Left renal pelvis (tissue), 4 donors: Measurements from ENCODE around the gene SP8. TPM values are rescaled to one million over a fixed set of nuclear protein-coding genes. Genes with fewer than 3 reads are reported as not detected.
"Not testable (repeated sequence)": the region's sequence is repeated elsewhere in the genome, so short reads cannot be mapped to it uniquely, and the experiment has no call there.

Experiments
- DNase-seq, 4 donors: peaks; one replicate each; pipeline ENCODE4 v3.0.0-alpha.2; 2013; ENCODE audit warnings: low read depth in 4 of 4, low spot score in 3 of 4
- polyA plus RNA-seq, 4 donors: library from polyadenylated mRNA; unstranded; fragments of 120-200 nt; gene quantifications; one replicate each; pipeline ENCODE4 v1.2.1, GENCODE V29; 2013; ENCODE audit not compliant: insufficient read length in 4 of 4

SP8 gene
- not detected for polyA plus RNA-seq

GRCh38 chr7:20786779-20787659 lies at the start of gene SP8:
Gene SP8, minus strand, starts transcription at chr7:20786886. Its CDS starts 88 bp downstream, at chr7:20786798.
- DNase-seq: no peak

DNA sequence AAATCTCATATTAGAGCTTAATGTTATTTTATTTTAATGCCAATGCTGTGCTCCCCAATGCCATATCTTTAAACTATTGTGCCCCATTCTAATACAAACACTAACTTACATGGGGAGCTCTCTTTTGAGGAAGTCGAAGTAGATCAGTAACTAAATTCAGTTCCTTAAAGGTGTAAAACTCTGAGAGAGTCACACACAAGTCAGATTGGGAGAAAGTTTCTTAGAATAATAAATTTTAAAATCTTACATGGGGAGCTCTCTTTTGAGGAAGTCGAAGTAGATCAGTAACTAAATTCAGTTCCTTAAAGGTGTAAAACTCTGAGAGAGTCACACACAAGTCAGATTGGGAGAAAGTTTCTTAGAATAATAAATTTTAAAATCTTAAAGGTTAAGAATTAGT lies 49.7 kb upstream of the SP8 start:
- DNase-seq: not testable (repeated sequence)

GRCh38 chr7:20835111-20835750 lies 48.5 kb upstream of the SP8 start:
- no peak for DNase-seq

- DNase-seq: no peak
Observed at GRCh38 chr7:20834656-20835055, 48.0 kb upstream of the SP8 start.

DNA sequence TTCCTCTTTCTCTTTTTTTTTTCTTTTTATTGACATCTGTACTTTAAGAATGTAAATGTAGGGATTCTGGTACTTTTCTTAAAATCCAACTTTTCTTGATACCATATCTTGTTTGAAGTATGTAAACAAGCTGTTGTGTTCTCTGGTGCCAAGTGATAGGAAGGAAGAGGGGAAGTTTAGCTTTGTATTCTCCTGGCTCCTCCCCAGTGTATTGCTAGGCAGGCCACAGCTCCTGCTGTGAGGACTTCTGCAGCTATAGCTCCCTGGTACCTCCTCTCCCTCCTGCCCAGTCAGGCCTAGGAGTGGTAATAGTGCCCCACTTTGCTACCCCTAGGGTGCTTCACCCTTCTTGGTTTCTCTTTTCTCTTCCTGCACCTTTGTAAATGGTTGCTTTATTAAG lies 45.3 kb upstream of the SP8 start:
- DNase-seq: no peak

- DNase-seq: no peak
Observed at GRCh38 chr7:20831451-20831850, 44.8 kb upstream of the SP8 start.

DNA sequence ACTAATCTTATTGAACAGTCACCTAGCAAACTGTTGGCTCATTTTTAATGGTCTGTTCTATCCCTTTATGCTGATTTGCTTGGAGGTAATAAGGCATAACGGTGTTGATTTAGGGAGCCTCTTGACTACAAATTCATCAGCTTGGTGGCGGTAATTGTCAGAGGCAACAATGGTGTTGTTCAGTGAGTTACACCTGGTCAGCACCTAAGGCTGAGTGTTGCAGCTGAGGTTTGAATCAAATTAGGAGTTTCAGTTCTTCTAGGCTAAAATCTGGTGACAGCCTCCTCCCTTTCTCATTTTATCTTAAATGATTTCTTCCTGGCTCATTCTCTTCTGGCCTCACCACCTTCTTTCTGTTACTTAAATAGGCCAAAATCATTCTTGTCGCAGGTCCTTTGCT lies 42.3 kb upstream of the SP8 start:
- DNase-seq: no peak

DNA sequence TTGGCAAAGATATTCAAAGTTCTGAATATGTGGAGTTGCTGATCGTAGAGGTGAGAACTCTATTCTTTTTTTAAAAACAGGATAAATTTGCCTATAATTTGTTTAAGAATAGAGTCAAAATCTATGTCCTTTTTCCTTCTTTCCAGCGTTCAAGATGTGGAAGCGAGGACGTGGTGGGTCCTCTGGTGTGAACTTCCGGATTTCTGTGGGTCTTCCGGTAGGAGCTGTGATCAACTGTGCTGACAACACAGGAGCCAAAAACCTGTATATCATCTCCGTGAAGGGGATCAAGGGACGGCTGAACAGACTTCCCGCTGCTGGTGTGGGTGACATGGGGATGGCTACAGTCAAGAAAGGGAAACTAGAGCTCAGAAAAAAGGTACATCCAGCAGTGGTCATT lies 40.5 kb upstream of the SP8 start:
- DNase-seq: no peak

DNA sequence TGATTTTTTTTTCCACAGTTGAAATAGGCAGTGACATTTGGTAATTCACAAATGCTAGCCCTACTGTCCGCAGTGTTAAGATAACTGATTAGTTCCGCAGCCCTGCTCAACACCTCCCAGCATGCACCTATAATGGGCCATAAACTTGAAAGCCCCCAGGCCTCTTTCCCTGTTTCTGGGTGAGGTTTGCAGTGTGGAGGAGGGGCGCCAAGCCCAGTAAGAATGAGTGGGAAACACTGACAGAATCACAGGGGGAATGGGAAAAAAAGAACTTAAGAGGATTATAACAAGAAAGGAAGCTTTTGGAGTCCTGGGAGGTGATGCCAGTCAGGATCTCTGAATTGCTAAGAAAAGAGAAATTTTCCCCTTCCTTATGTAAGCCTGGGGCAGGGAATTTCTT lies 39.6 kb upstream of the SP8 start:
- no peak for DNase-seq

- DNase-seq: no peak
Observed at GRCh38 chr7:20825555-20825954, 38.9 kb upstream of the SP8 start.

GRCh38 chr7:20821390-20821789 lies 34.7 kb upstream of the SP8 start:
- DNase-seq: not testable (repeated sequence)

- DNase-seq: no peak
Observed at GRCh38 chr7:20816372-20816959, 29.8 kb upstream of the SP8 start.

DNA sequence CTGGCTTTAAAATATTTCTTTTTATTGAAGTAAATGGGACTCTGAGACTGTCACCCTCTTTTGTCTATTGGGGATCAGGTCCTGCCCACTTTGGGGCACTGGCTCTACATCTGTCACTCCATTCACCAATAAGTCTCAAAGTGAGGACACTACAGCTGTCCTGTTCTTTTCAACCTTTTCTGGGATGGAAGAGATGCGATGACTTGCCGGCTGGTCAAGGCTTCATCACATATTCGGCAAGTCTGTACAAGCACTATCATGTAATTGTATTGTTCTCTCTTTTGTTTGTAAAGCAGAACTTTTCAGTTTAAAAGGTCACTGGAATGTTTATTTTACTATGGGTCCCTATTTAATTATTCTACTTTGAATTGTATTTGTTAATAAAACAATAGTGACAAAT lies 17.7 kb upstream of the SP8 start:
- no peak for DNase-seq

DNA sequence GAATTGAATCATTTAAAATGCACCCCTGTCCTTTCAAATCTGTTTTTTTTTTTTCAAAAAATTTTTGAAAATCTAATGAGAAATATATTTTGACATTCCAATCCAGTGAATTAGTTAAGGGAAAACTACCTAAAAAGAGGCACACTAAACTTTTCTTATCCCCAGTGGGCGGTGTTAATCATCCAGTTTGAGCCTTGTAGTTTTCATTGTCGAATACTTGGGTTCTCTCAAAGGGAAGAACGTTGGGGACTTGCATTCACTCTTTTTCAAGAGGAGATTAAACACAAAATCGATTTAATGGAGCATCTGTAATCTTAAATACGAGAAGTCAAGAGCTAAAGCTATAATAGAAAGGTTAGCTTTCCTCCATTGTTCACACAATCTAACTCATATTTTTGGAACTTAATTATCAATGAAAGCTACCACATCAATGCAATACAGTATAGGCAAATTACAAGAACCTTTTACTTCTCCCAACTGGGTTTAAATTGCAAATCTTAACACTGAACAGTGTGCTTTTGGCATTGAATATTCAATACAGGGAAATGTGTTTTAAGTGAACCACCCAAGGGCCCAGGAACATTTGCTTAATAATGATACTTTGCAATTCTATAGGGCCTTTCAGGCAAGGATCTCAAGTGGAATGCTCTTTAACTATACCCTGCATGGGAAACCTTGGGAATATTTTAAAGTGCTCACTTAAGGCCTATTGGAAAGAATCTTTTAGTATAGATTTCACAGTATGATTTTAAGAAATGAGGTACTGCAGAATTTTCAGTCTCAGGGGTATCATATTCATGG lies 13.1 kb upstream of the SP8 start:
- no peak for DNase-seq

- no peak for DNase-seq
Observed at GRCh38 chr7:20798694-20799121, 12.0 kb upstream of the SP8 start.

- DNase-seq: no peak
Observed at GRCh38 chr7:20798081-20798693, 11.5 kb upstream of the SP8 start.

DNA sequence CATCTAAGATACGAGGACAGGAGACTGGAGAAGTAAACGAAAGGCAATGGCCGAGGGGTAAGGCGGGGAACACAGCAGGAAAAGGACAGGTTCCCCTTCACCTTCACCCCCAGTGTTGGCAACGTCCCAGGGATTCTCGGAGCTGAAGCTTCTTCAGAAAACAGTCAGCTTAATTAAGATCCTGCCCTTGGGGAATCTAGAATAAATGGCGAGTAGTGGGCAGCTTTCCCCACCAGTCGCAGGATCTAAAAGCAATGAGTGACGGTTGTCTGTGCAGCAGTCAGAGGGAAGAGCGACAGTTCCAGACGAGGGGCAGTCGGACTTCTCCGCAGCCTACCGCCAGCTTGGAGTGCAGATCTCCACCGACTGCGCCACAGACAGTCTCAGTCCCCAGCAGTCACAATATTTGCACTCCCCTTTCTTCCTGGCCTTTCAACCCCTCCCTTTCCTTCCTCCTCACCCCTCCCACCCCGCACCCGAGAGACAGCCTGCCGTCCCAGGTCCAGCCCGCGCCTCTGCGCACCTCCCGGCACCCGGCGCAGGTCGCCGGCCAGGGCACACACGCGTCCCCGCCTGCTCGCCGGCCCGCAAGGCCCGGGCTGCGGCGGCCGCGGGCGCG lies 10.9 kb upstream of the SP8 start:
- DNase-seq: no peak

GRCh38 chr7:20797042-20797461 lies 10.4 kb upstream of the SP8 start:
- no peak for DNase-seq

- DNase-seq: no peak
Observed at GRCh38 chr7:20796500-20796899, 9.8 kb upstream of the SP8 start.

DNA sequence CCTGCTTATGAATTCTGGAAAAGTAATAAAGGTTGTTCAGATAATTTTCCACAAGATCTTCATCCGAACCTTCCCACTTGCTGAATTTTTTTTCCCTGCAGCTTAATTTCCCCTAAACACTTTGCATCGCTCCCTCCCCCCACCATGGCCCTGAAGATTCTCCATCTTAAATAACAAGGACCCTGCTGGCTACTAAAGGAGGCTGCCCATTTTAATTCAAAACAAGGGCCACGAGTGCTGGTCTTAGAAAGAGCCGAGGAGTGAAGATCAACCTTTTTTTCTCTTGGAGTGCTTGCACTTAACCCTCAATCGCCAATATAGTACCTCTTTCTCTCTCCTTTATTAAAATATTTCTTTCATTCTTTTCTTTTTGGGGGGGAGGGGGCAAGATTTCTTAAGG lies 9.2 kb upstream of the SP8 start:
- DNase-seq: no peak
